Measurements from ENCODE around the gene DUSP14.

DNA sequence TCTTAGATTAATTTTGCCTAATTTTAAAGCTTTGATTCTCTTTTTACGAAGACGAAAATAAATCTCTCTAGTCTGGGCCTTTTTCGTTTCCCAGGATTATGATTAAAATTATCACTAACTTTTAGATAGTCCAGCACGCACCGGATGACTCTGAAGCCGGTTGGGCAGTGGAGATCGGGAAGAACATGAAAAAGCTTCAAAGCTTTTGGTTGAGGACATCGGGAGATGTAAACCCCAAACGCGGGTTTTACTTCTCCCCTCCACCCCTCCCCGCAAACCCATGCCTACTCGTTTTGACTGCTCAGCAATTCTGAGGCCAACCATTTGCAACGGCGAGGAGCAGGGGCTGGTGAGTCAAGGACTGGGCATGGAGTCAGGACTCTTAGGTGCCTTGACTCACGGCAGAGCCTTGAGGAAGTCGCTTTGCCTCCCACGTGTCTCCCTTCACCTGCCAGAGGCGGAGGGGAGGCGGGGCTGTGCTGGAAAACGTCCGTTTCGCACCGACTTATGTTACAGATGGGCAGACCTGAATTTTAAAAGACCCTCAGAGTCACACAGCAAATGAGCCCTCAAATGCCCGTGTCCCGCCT is 989 bp upstream of the DUSP14 start:
- TF ChIP-seq POU5F1 (IDR thresholded peaks at IDR 0.05; ENCODE audit: borderline replicate concordance, low read depth, low read length, partially characterized antibody) (no peak), TAF1 (IDR thresholded peaks at IDR 0.05; ENCODE audit: control insufficient read depth, extremely low read depth, insufficient read depth, low read length, severe bottlenecking) (no peak), ZNF740 (CRISPR knock-in tag; IDR thresholded peaks at IDR 0.05) (no peak), ZNF740 (tag; IDR thresholded peaks at IDR 0.05) (no peak), SMARCC2 (IDR thresholded peaks at IDR 0.05; ENCODE audit: low read depth) (no peak)
- TF ChIP-seq, protein P1, sequence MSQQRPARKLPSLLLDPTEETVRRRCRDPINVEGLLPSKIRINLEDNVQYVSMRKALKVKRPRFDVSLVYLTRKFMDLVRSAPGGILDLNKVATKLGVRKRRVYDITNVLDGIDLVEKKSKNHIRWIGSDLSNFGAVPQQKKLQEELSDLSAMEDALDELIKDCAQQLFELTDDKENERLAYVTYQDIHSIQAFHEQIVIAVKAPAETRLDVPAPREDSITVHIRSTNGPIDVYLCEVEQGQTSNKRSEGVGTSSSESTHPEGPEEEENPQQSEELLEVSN (IDR thresholded peaks at IDR 0.05; ENCODE audit: borderline replicate concordance in 1 of 2, extremely low read depth in 1 of 2, insufficient read depth in 1 of 2, insufficient read length in 1 of 2, low read depth in 1 of 2, low read length in 1 of 2, poor library complexity in 1 of 2, severe bottlenecking in 1 of 2), result peak; percentile 20 to 64
